B cell (primary cell): ENCODE results near the gene TBPL2.

ENCODE experiments used
- CTCF ChIP-seq: fragments of 200-600 bp; IDR thresholded peaks from one replicate; pipeline ENCODE4 v1.8.0; 2022; ENCODE audit warnings: antibody characterized with exemption, mild to moderate bottlenecking
- EZH2 ChIP-seq: IDR thresholded peaks from 2 replicates; pipeline ENCODE4 v1.6.1; 2012; ENCODE audit warnings: borderline replicate concordance, low read depth, mild to moderate bottlenecking, moderate library complexity, low read length; ENCODE audit not compliant: insufficient read depth, poor library complexity, severe bottlenecking

- TF ChIP-seq CTCF (no peak), EZH2 (no peak)
Measured at GRCh38 chr14:55458800-55459515, 18.5 kb upstream of the TBPL2 start.
